HepG2 (cell line): Measurements from ENCODE around the gene DSG2. TPM values are rescaled to one million over a fixed set of nuclear protein-coding genes. Genes with fewer than 3 reads are reported as not detected.

Source experiments
- CBFB ChIP-seq: sonication (generic); formaldehyde crosslinking; IDR thresholded peaks from 2 replicates; pipeline ENCODE4 v1.4.0; 2020; ENCODE audit warnings: missing genetic modification reagents
- GLMP ChIP-seq: sonication (generic); formaldehyde crosslinking; IDR thresholded peaks from 2 replicates; pipeline ENCODE4 v1.9.0; 2021; ENCODE audit warnings: missing genetic modification reagents, mild to moderate bottlenecking, borderline replicate concordance
- PHB2 ChIP-seq: fragments of 450-650 bp; IDR thresholded peaks from 2 replicates; pipeline ENCODE4 v1.6.1; 2018; ENCODE audit not compliant: partially characterized antibody
- TRAFD1 ChIP-seq: sonication (generic); formaldehyde crosslinking; IDR thresholded peaks from 2 replicates; pipeline ENCODE4 v1.5.1; 2020; ENCODE audit warnings: missing genetic modification reagents, mild to moderate bottlenecking, borderline replicate concordance
- ZNF280B ChIP-seq: sonication (generic); formaldehyde crosslinking; IDR thresholded peaks from 2 replicates; pipeline ENCODE4 v1.5.0; 2020; ENCODE audit warnings: missing genetic modification reagents, mild to moderate bottlenecking, borderline replicate concordance
- ZNF333 ChIP-seq: sonication (generic); formaldehyde crosslinking; IDR thresholded peaks from 2 replicates; pipeline ENCODE4 v1.4.0; 2020; ENCODE audit warnings: mild to moderate bottlenecking, missing genetic modification reagents, borderline replicate concordance
- ZNF496 ChIP-seq: sonication (generic); formaldehyde crosslinking; IDR thresholded peaks from 2 replicates; pipeline ENCODE4 v1.8.1; 2023; ENCODE audit warnings: mild to moderate bottlenecking, moderate library complexity, missing genetic modification reagents; ENCODE audit not compliant: insufficient replicate concordance
- polyA plus RNA-seq, 8 experiments: library from polyadenylated mRNA; depleted of rRNA in 3 of 8; stranded (reverse) in 7 of 8; unstranded in 1 of 8; fragments of >200 nt; fragmentation: Illumina TruSeq in 4 of 8; extraction: Trizol in 4 of 8; gene quantifications; 2 replicates each; pipeline versions ENCODE4 v1.2.1 to v1.2.3, GENCODE V29; 2011 to 2016; ENCODE audit warnings: low read depth in 4 of 8, missing spikeins in 1 of 8, mixed read lengths in 1 of 8; ENCODE audit not compliant: insufficient read depth in 1 of 8
- total RNA-seq, 5 experiments: library from RNA; depleted of rRNA; stranded (reverse); fragments of >200 nt; fragmentation: Illumina TruSeq; extraction: Trizol; gene quantifications; 2 replicates each; pipeline ENCODE4 v1.2.3, GENCODE V29; 2016; ENCODE audit warnings: low read depth in 1 of 5
- TF ChIP-seq, protein P1 (sequence below), 2 experiments: fragments of 450-650 bp in 1 of 2; sonication (generic) in 1 of 2; formaldehyde crosslinking in 1 of 2; IDR thresholded peaks; 2 replicates each; pipeline versions ENCODE4 v1.6.1 to v1.8.0; 2016 to 2022; ENCODE audit warnings: antibody characterized with exemption in 1 of 2, mild to moderate bottlenecking in 1 of 2, missing genetic modification reagents in 1 of 2
- TF ChIP-seq, protein P2 (sequence below): sonication (generic); formaldehyde crosslinking; IDR thresholded peaks from 2 replicates; pipeline ENCODE4 v1.8.1; 2023; ENCODE audit warnings: mild to moderate bottlenecking, missing genetic modification reagents

Gene DSG2
- total and polyA plus RNA-seq, 2 of the 13 experiments (the other 11 are each of a cell fraction or from before 2014, with no cell fraction given), result 23.3 to 66.7 TPM

DNA sequence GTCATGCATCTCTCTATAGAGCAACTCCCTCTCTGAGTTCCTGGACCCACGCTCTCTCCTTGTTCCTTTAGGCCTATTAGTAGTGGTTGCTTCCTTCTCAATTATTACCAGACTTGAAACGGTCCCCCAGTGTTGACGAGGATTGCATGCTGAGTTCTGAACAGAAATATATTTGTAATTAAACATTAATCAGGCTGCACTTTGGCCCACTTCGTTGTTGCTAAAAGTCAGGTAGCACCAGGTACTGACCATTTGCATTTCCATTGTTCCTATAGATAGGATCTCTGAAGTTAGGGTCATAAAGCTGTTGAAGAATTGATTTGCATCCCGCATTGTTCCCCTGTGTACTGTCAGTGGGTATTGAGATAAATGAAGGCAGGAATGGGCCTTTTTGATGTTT lies 56.8 kb downstream of the DSG2 start (continued):
- TF ChIP-seq, protein P1, sequence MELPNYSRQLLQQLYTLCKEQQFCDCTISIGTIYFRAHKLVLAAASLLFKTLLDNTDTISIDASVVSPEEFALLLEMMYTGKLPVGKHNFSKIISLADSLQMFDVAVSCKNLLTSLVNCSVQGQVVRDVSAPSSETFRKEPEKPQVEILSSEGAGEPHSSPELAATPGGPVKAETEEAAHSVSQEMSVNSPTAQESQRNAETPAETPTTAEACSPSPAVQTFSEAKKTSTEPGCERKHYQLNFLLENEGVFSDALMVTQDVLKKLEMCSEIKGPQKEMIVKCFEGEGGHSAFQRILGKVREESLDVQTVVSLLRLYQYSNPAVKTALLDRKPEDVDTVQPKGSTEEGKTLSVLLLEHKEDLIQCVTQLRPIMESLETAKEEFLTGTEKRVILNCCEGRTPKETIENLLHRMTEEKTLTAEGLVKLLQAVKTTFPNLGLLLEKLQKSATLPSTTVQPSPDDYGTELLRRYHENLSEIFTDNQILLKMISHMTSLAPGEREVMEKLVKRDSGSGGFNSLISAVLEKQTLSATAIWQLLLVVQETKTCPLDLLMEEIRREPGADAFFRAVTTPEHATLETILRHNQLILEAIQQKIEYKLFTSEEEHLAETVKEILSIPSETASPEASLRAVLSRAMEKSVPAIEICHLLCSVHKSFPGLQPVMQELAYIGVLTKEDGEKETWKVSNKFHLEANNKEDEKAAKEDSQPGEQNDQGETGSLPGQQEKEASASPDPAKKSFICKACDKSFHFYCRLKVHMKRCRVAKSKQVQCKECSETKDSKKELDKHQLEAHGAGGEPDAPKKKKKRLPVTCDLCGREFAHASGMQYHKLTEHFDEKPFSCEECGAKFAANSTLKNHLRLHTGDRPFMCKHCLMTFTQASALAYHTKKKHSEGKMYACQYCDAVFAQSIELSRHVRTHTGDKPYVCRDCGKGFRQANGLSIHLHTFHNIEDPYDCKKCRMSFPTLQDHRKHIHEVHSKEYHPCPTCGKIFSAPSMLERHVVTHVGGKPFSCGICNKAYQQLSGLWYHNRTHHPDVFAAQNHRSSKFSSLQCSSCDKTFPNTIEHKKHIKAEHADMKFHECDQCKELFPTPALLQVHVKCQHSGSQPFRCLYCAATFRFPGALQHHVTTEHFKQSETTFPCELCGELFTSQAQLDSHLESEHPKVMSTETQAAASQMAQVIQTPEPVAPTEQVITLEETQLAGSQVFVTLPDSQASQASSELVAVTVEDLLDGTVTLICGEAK (IDR thresholded peaks at IDR 0.05), result no peak
- TF ChIP-seq, protein P1 (CRISPR knock-in tag; IDR thresholded peaks at IDR 0.05), result no peak
- TF ChIP-seq GLMP (CRISPR knock-in tag) (no peak), TRAFD1 (no peak), ZNF333 (CRISPR knock-in tag) (no peak), ZNF496 (CRISPR knock-in tag) (no peak), ZNF280B (CRISPR knock-in tag) (no peak), PHB2 (no peak), CBFB (CRISPR knock-in tag) (no peak)
- TF ChIP-seq, protein P2, sequence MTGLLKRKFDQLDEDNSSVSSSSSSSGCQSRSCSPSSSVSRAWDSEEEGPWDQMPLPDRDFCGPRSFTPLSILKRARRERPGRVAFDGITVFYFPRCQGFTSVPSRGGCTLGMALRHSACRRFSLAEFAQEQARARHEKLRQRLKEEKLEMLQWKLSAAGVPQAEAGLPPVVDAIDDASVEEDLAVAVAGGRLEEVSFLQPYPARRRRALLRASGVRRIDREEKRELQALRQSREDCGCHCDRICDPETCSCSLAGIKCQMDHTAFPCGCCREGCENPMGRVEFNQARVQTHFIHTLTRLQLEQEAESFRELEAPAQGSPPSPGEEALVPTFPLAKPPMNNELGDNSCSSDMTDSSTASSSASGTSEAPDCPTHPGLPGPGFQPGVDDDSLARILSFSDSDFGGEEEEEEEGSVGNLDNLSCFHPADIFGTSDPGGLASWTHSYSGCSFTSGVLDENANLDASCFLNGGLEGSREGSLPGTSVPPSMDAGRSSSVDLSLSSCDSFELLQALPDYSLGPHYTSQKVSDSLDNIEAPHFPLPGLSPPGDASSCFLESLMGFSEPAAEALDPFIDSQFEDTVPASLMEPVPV, result no peak
- TF ChIP-seq, all 625 proteins: peak for 0
